A549 (cell line): ENCODE results near the gene C19orf33.

Experiments used
- CTCF ChIP-seq: fragments of >200 bp; sonication (Bioruptor Twin); formaldehyde crosslinking; IDR thresholded peaks from 3 replicates; pipeline ENCODE4 v1.5.1; 2016
- ZFP36 ChIP-seq: fragments of 450-650 bp; IDR thresholded peaks from 2 replicates; pipeline ENCODE4 v1.6.1; 2014; ENCODE audit warnings: borderline replicate concordance; ENCODE audit not compliant: partially characterized antibody

GRCh38 chr19:38289955-38290354 is 14.1 kb upstream of the C19orf33 start:
- TF ChIP-seq ZFP36 (no peak), CTCF (no peak)
